Endothelial cell of umbilical vein (primary cell): ENCODE results near the gene CPSF4.

Experiments
- POLR2A ChIP-seq: IDR thresholded peaks from 2 replicates; pipeline ENCODE4 v1.6.1; 2012; ENCODE audit warnings: low read depth, mild to moderate bottlenecking, control low read depth, low read length
- TF ChIP-seq, protein P1 (sequence below), 2 donors: IDR thresholded peaks; 1 replicate in 1 of 2; 2 replicates in 1 of 2; pipeline ENCODE4 v1.5.1; 2011; ENCODE audit warnings: low read length in 2 of 2, mild to moderate bottlenecking in 2 of 2, moderate library complexity in 2 of 2, control low read depth in 1 of 2, inconsistent platforms in 1 of 2, low read depth in 1 of 2; ENCODE audit not compliant: insufficient read depth in 1 of 2; ENCODE audit errors: extremely low read depth in 1 of 2

DNA sequence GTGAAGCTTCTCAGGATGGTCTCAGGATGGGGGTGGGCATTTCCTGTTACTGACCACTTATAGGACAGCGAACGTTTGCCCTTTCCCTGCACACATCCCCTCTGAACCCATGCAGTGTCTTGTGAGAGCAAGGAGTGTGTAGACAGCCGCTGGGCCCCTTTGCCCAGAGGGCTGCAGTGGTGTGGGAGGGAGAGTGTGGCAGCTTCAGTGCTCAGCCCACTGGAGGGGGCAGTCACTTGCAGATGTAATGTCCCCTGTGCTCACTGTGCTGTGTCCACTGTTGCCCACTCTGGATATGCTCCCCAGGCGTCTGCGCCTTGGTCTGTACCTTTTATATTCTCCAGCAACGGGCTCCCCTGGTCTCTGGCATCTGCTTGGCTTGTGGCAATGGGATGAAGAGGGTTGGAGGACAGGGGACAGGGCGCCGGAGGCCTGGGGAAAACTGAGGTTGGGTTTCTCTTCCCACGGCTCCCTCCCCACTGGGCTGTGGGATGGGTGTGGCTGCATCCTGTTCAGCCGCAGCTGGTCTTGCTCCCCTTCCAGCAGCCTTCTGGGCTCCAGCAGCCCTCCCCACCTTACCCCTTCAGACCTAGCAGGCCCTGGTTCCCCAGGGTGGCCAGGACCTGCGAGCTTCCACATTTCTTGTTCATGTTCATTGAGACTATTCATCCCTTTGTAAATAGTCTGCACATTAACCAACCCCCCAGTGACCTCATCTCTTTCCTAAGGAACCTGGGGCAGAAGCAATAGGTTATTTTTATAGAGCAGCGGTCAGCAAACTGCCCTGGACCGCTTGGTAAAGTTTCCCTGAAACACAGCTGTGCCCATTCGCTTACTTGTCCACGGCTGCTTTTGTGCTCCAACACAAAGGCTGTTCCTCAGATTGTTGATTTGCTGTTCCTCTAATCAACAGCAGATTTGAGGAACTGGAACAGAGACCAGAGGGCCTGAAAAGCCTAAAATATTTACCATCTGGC is 40.0 kb downstream of the CPSF4 start:
- TF ChIP-seq, protein P1, sequence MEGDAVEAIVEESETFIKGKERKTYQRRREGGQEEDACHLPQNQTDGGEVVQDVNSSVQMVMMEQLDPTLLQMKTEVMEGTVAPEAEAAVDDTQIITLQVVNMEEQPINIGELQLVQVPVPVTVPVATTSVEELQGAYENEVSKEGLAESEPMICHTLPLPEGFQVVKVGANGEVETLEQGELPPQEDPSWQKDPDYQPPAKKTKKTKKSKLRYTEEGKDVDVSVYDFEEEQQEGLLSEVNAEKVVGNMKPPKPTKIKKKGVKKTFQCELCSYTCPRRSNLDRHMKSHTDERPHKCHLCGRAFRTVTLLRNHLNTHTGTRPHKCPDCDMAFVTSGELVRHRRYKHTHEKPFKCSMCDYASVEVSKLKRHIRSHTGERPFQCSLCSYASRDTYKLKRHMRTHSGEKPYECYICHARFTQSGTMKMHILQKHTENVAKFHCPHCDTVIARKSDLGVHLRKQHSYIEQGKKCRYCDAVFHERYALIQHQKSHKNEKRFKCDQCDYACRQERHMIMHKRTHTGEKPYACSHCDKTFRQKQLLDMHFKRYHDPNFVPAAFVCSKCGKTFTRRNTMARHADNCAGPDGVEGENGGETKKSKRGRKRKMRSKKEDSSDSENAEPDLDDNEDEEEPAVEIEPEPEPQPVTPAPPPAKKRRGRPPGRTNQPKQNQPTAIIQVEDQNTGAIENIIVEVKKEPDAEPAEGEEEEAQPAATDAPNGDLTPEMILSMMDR (IDR thresholded peaks at IDR 0.05; ENCODE audit: extremely low read depth in 1 of 2, insufficient read depth in 1 of 2, low read depth in 1 of 2, low read length in 2 of 2): no peak
- TF ChIP-seq POLR2A: no peak
